Activated CD4-positive, alpha-beta T cell treated with anti-CD3 and anti-CD28 coated beads, Interleukin-2, Interleukin-4, amounts not matched to agents 100 ng/mL and 50 ng/mL, durations not matched to agents 16 hours and 8 hours (primary cell): ENCODE measurements around the gene PDCD5.
"Not testable (repeated sequence)": the region's sequence is repeated elsewhere in the genome, so short reads cannot be mapped to it uniquely, and the experiment has no call there.

ENCODE experiments used
- DNase-seq: peaks from one replicate; pipeline ENCODE4 v3.0.0-alpha.2; 2020; ENCODE audit warnings: low spot score

The PDCD5 gene

GRCh38 chr19:32580901-32581704 lies at the start of gene PDCD5:
Gene PDCD5 (plus strand): TSS chr19:32581190. CDS start chr19:32581262, 72 bp downstream.
- peak; percentile 96 for DNase-seq

GRCh38 chr19:32532233-32532632 lies 48.8 kb upstream of the PDCD5 start:
- DNase-seq: no peak

GRCh38 chr19:32537580-32537979 lies 43.4 kb upstream of the PDCD5 start:
- no peak for DNase-seq

- no peak for DNase-seq
Observed at GRCh38 chr19:32539240-32539916, 41.6 kb upstream of the PDCD5 start.

GRCh38 chr19:32540621-32541020 lies 40.4 kb upstream of the PDCD5 start:
- DNase-seq: no peak

GRCh38 chr19:32541376-32541775 lies 39.6 kb upstream of the PDCD5 start:
- DNase-seq: not testable (repeated sequence)

GRCh38 chr19:32542477-32543108 lies 38.4 kb upstream of the PDCD5 start:
- no peak for DNase-seq

- no peak for DNase-seq
Observed at GRCh38 chr19:32543115-32543900, 37.7 kb upstream of the PDCD5 start.

- DNase-seq: no peak
Observed at GRCh38 chr19:32544917-32545316, 36.1 kb upstream of the PDCD5 start.

GRCh38 chr19:32550666-32551065 lies 30.3 kb upstream of the PDCD5 start:
- DNase-seq: no peak

GRCh38 chr19:32555786-32556185 lies 25.2 kb upstream of the PDCD5 start:
- no peak for DNase-seq

GRCh38 chr19:32558607-32559228 lies 22.3 kb upstream of the PDCD5 start:
- DNase-seq: no peak

- DNase-seq: no peak
Observed at GRCh38 chr19:32563761-32564160, 17.2 kb upstream of the PDCD5 start.

GRCh38 chr19:32566246-32566830 lies 14.7 kb upstream of the PDCD5 start:
- no peak for DNase-seq

GRCh38 chr19:32567486-32567885 lies 13.5 kb upstream of the PDCD5 start:
- DNase-seq: no peak

GRCh38 chr19:32570081-32570785 lies 10.8 kb upstream of the PDCD5 start:
- DNase-seq: peak; percentile 39

GRCh38 chr19:32571471-32572075 lies 9.4 kb upstream of the PDCD5 start:
- not testable (repeated sequence) for DNase-seq

- DNase-seq: not testable (repeated sequence)
Observed at GRCh38 chr19:32572700-32573491, 8.1 kb upstream of the PDCD5 start.

GRCh38 chr19:32573492-32573794 lies 7.5 kb upstream of the PDCD5 start:
- no peak for DNase-seq

- no peak for DNase-seq
Observed at GRCh38 chr19:32576790-32577189, 4.2 kb upstream of the PDCD5 start.
